Measurements from ENCODE around the gene NRXN2. TPM values are rescaled to one million over a fixed set of nuclear protein-coding genes. Genes with fewer than 3 reads are reported as not detected.

NRXN2 gene
- total RNA-seq, 1 donor from 2014 or later: 0.14 TPM

- Mint-ChIP-seq H3K27ac (ENCODE audit: unreplicated experiment) (no peak overlapping the region), H3K4me3 (ENCODE audit: unreplicated experiment) (peak overlapping the region; percentile 18), H3K9me3 (ENCODE audit: unreplicated experiment) (no peaks in the 10 kb centered on the region), H3K36me3 (ENCODE audit: low read depth, unreplicated experiment) (peaks cover 15% of the 10 kb centered on the region), H3K27me3 (ENCODE audit: low read depth, unreplicated experiment) (no peaks in the 10 kb centered on the region), H3K4me1 (ENCODE audit: low read depth, unreplicated experiment) (peaks cover 36% of the 10 kb centered on the region)
- Histone ChIP-seq H3K9me3 (ENCODE audit: insufficient read depth, low read depth, low read length) (no peaks in the 10 kb centered on the region), H4K20me1 (ENCODE audit: insufficient read depth, low read length) (peaks cover 80% of the 10 kb centered on the region), H3K27ac (ENCODE audit: low read depth, low read length) (no peak overlapping the region), H3K9ac (ENCODE audit: low read length) (peak overlapping the region; percentile 35), H3K4me3 (ENCODE audit: insufficient read depth, low read depth, low read length) (no peak overlapping the region), H3K4me1 (ENCODE audit: insufficient read depth, low read length) (peaks cover 24% of the 10 kb centered on the region), H3K79me2 (ENCODE audit: insufficient read depth, low read length) (peaks cover 19% of the 10 kb centered on the region), H3K36me3 (ENCODE audit: insufficient read depth, low read length) (peaks cover 41% of the 10 kb centered on the region), H3K27me3 (ENCODE audit: insufficient read depth, low read length) (no peaks in the 10 kb centered on the region), H3K4me2 (ENCODE audit: low read length) (peak overlapping the region; percentile 70), H2AFZ (ENCODE audit: low read depth, low read length) (no peak overlapping the region)
- TF ChIP-seq EZH2 (IDR thresholded peaks at IDR 0.05; ENCODE audit: insufficient read depth, low read length) (no peak), CTCF (IDR thresholded peaks at IDR 0.05; ENCODE audit: insufficient read depth, low read depth, low read length) (no peak)
- FAIRE-seq: no peak
- no peak for DNase-seq (ENCODE audit: low read depth)
Measured at GRCh38 chr11:64764040-64764611, 41.1 kb upstream of the NRXN2 start.

GRCh38 chr11:64763526-64764039, 40.6 kb upstream of the NRXN2 start:
- peaks cover 74% of the 10 kb centered on the region for H4K20me1 ChIP-seq (ENCODE audit: insufficient read depth, low read length)
- peak overlapping the region; percentile 70 for H3K4me2 ChIP-seq (ENCODE audit: low read length)
- no peak overlapping the region for H3K4me3 ChIP-seq (ENCODE audit: insufficient read depth, low read depth, low read length)
- H3K36me3 ChIP-seq (ENCODE audit: insufficient read depth, low read length): peaks cover 35% of the 10 kb centered on the region
- H3K27ac Mint-ChIP-seq (ENCODE audit: unreplicated experiment): no peak overlapping the region
- H3K4me3 Mint-ChIP-seq (ENCODE audit: unreplicated experiment): no peak overlapping the region
- peaks cover 15% of the 10 kb centered on the region for H3K36me3 Mint-ChIP-seq (ENCODE audit: low read depth, unreplicated experiment)
- H3K9ac ChIP-seq (ENCODE audit: low read length): peak overlapping the region; percentile 35
- H3K4me1 ChIP-seq (ENCODE audit: insufficient read depth, low read length): peaks cover 24% of the 10 kb centered on the region
- no peak overlapping the region for H2AFZ ChIP-seq (ENCODE audit: low read depth, low read length)
- peaks cover 19% of the 10 kb centered on the region for H3K79me2 ChIP-seq (ENCODE audit: insufficient read depth, low read length)
- peak overlapping the region; percentile 20 for H3K27ac ChIP-seq (ENCODE audit: low read depth, low read length)
- FAIRE-seq (no peak), DNase-seq (ENCODE audit: low read depth) (no peak)
- H3K9me3 ChIP-seq (ENCODE audit: insufficient read depth, low read depth, low read length): no peaks in the 10 kb centered on the region
- no peaks in the 10 kb centered on the region for H3K27me3 Mint-ChIP-seq (ENCODE audit: low read depth, unreplicated experiment)
- peaks cover 36% of the 10 kb centered on the region for H3K4me1 Mint-ChIP-seq (ENCODE audit: low read depth, unreplicated experiment)
- H3K27me3 ChIP-seq (ENCODE audit: insufficient read depth, low read length): no peaks in the 10 kb centered on the region
- TF ChIP-seq EZH2 (IDR thresholded peaks at IDR 0.05; ENCODE audit: insufficient read depth, low read length): no peak
- TF ChIP-seq CTCF (IDR thresholded peaks at IDR 0.05; ENCODE audit: insufficient read depth, low read depth, low read length): no peak
- no peaks in the 10 kb centered on the region for H3K9me3 Mint-ChIP-seq (ENCODE audit: unreplicated experiment)

Measured in astrocyte (in vitro differentiated cells and primary cell).